ENCODE measurements around the gene HRAS. TPM values are rescaled to one million over a fixed set of nuclear protein-coding genes. Genes with fewer than 3 reads are reported as not detected.

Gene HRAS
- polyA plus RNA-seq, 1 donor from 2014 or later = 22.5 TPM

GRCh38 chr11:560305-561147 lies 25.1 kb upstream of the HRAS start, which contains the start of the genes LMNTD2 and RASSF7:
Gene LMNTD2, minus strand, starts transcription at chr11:560738. Its CDS starts 22 bp downstream, at chr11:560716.
Gene RASSF7, plus strand, starts transcription at chr11:560970. Its CDS starts 799 bp downstream, at chr11:561769.
- Mint-ChIP-seq H3K4me3 (peak within 1 kb of the TSS; percentile 86 to 94 (median 92)), H3K9me3 (no peaks in the 10 kb centered on the region), H3K4me1 (peaks cover 3 to 11% (median 9%) of the 10 kb centered on the region in 3 donors), H3K27me3 (no peaks in the 10 kb centered on the region), H3K36me3 (no peaks in the 10 kb centered on the region), H3K27ac (peak within 1 kb of the TSS; percentile 84 to 93 (median 88))

- Mint-ChIP-seq H3K36me3 (no peaks in the 10 kb centered on the region), H3K9me3 (no peaks in the 10 kb centered on the region), H3K4me1 (peaks cover 3 to 11% (median 9%) of the 10 kb centered on the region in 3 donors), H3K4me3 (peak overlapping the region; percentile 73 to 91 (median 86)), H3K27me3 (no peaks in the 10 kb centered on the region), H3K27ac (peak overlapping the region; percentile 84 to 93 (median 88))
Measured at GRCh38 chr11:559712-560304, 24.4 kb upstream of the HRAS start.

- H3K4me3 Mint-ChIP-seq = peak overlapping the region in 1 of 4 donors; percentile 91
- H3K4me1 Mint-ChIP-seq = peaks cover 3 to 11% (median 9%) of the 10 kb centered on the region in 3 donors
- H3K27me3 Mint-ChIP-seq = no peaks in the 10 kb centered on the region
- H3K36me3 Mint-ChIP-seq = no peaks in the 10 kb centered on the region
- H3K27ac Mint-ChIP-seq = peak overlapping the region in 2 of 3 donors; percentile 68 to 82
- H3K9me3 Mint-ChIP-seq = no peaks in the 10 kb centered on the region
Measured at GRCh38 chr11:559020-559620, 23.7 kb upstream of the HRAS start.

GRCh38 chr11:558503-558902 lies 23.1 kb upstream of the HRAS start:
- Mint-ChIP-seq H3K4me1 (peaks cover 3 to 11% (median 9%) of the 10 kb centered on the region in 3 donors), H3K4me3 (peak overlapping the region in 1 of 4 donors; percentile 91), H3K27me3 (no peaks in the 10 kb centered on the region), H3K9me3 (no peaks in the 10 kb centered on the region), H3K36me3 (no peaks in the 10 kb centered on the region), H3K27ac (peak overlapping the region in 1 of 3 donors; percentile 68)

- peak overlapping the region in 2 of 4 donors; percentile 17 to 72 for H3K4me3 Mint-ChIP-seq
- H3K4me1 Mint-ChIP-seq = peaks cover 3 to 11% (median 9%) of the 10 kb centered on the region in 3 donors
- no peaks in the 10 kb centered on the region for H3K27me3 Mint-ChIP-seq
- H3K9me3 Mint-ChIP-seq = no peaks in the 10 kb centered on the region
- H3K36me3 Mint-ChIP-seq = no peaks in the 10 kb centered on the region
- H3K27ac Mint-ChIP-seq = peak overlapping the region in 2 of 3 donors; percentile 27 to 88
Measured at GRCh38 chr11:557328-558132, 22.2 kb upstream of the HRAS start.

GRCh38 chr11:556662-557256 lies 21.4 kb upstream of the HRAS start:
- Mint-ChIP-seq H3K27ac (peak overlapping the region in 2 of 3 donors; percentile 86 to 88), H3K4me1 (peaks cover 3 to 11% (median 8%) of the 10 kb centered on the region in 3 donors), H3K4me3 (peak overlapping the region in 3 of 4 donors; percentile 23 to 72 (median 34))

GRCh38 chr11:555780-556661 lies 20.6 kb upstream of the HRAS start:
- Mint-ChIP-seq H3K9me3 (no peaks in the 10 kb centered on the region), H3K27me3 (no peaks in the 10 kb centered on the region)

More at GRCh38 chr11:556662-557256, 21.4 kb upstream of the HRAS start:
- Mint-ChIP-seq H3K27me3 (no peaks in the 10 kb centered on the region), H3K36me3 (no peaks in the 10 kb centered on the region), H3K9me3 (no peaks in the 10 kb centered on the region)

GRCh38 chr11:555227-555779 lies 19.9 kb upstream of the HRAS start:
- no peaks in the 10 kb centered on the region for H3K27me3 Mint-ChIP-seq

More at GRCh38 chr11:555780-556661, 20.6 kb upstream of the HRAS start:
- H3K4me3 Mint-ChIP-seq = peak overlapping the region in 3 of 4 donors; percentile 23 to 72 (median 34)
- H3K4me1 Mint-ChIP-seq = peaks cover 0 to 7% (median 6%) of the 10 kb centered on the region in 3 donors
- peak overlapping the region in 1 of 3 donors; percentile 86 for H3K27ac Mint-ChIP-seq
- H3K36me3 Mint-ChIP-seq = no peaks in the 10 kb centered on the region

GRCh38 chr11:554428-555226 lies 19.3 kb upstream of the HRAS start:
- Mint-ChIP-seq H3K4me3 (peak overlapping the region in 3 of 4 donors; percentile 52 to 65 (median 58)), H3K36me3 (no peaks in the 10 kb centered on the region), H3K27me3 (no peaks in the 10 kb centered on the region), H3K9me3 (no peaks in the 10 kb centered on the region), H3K4me1 (peaks cover 0 to 3% (median 1%) of the 10 kb centered on the region in 3 donors), H3K27ac (peak overlapping the region in 1 of 3 donors; percentile 68)

More at GRCh38 chr11:555227-555779, 19.9 kb upstream of the HRAS start:
- H3K4me1 Mint-ChIP-seq = peaks cover 0 to 7% (median 6%) of the 10 kb centered on the region in 3 donors
- H3K36me3 Mint-ChIP-seq = no peaks in the 10 kb centered on the region
- peak overlapping the region in 1 of 4 donors; percentile 34 for H3K4me3 Mint-ChIP-seq
- no peaks in the 10 kb centered on the region for H3K9me3 Mint-ChIP-seq
- H3K27ac Mint-ChIP-seq = peak overlapping the region in 1 of 3 donors; percentile 68

GRCh38 chr11:553988-554340 lies 18.6 kb upstream of the HRAS start:
- Mint-ChIP-seq H3K4me3 (peak overlapping the region in 1 of 4 donors; percentile 33), H3K36me3 (no peaks in the 10 kb centered on the region), H3K9me3 (no peaks in the 10 kb centered on the region), H3K27ac (no peak overlapping the region), H3K27me3 (no peaks in the 10 kb centered on the region), H3K4me1 (peaks cover 0 to 3% (median 1%) of the 10 kb centered on the region in 3 donors)

GRCh38 chr11:553083-553987 lies 18.0 kb upstream of the HRAS start:
- H3K9me3 Mint-ChIP-seq = no peaks in the 10 kb centered on the region
- H3K27me3 Mint-ChIP-seq = no peaks in the 10 kb centered on the region
- no peak overlapping the region for H3K4me3 Mint-ChIP-seq
- H3K4me1 Mint-ChIP-seq = peaks cover 0 to 7% (median 1%) of the 10 kb centered on the region in 3 donors
- no peaks in the 10 kb centered on the region for H3K36me3 Mint-ChIP-seq
- peak overlapping the region in 1 of 3 donors; percentile 48 for H3K27ac Mint-ChIP-seq

Data from IgD-negative memory B cell (primary cell).